GM19240 (cell line): ENCODE measurements around the gene KRTAP1-4.
"Not testable (repeated sequence)": the region's sequence is repeated elsewhere in the genome, so short reads cannot be mapped to it uniquely, and the experiment has no call there.

Experiments used
- DNase-seq: peaks from one replicate; pipeline ENCODE4 v3.0.0; 2011; ENCODE audit warnings: low spot score; ENCODE audit not compliant: insufficient read length

The KRTAP1-4 gene, protein sequence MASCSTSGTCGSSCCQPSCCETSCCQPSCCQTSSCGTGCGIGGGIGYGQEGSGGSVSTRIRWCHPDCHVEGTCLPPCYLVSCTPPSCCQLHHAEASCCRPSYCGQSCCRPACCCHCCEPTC

DNA sequence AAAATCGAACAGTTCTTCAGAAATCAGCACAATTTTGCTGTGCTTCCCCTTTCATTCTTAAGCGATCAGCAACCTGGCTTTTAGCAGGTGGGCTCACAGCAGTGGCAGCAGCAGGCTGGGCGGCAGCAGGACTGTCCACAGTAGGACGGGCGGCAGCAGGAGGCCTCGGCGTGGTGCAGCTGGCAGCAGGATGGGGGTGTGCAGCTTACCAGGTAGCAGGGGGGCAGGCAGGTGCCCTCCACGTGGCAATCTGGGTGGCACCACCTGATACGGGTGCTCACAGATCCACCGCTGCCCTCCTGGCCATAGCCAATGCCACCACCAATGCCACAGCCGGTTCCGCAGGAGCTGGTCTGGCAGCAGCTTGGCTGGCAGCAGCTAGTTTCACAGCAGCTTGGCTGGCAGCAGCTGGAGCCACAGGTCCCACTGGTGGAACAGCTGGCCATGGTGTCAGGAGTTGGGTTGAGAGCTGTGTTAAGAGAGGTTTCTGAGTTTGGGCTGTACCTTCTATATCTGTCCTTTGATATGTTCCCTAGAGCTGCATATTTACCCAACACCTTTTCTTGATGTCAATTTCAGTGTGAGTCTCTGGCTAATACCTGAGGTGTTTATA is at the start of gene KRTAP1-4:
KRTAP1-4 (minus strand) TSS at position 563 of the 613 bp plus-strand sequence; CDS start at position 446, 117 bp downstream.
- no peak for DNase-seq

DNA sequence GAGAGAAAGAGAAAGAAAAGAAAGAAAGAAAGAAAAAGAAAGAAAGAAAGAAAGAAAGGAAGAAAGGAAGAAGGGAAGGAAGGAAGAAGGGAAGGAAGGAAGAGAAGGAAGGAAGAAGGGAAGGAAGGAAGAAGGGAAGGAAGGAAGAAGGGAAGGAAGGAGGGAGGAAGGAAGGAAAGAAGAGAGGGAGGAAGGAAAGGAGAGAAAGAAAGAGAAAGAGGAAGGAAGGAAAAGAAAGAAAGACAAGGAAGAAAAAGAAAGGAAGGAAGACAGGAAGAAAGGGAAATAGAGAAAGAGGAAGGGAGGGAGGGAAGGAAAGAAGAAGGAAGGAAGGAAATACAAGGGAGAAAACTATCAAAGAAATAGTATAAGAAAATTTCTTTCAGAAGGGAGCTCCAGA is 46.8 kb upstream of the KRTAP1-4 start:
- no peak for DNase-seq

DNA sequence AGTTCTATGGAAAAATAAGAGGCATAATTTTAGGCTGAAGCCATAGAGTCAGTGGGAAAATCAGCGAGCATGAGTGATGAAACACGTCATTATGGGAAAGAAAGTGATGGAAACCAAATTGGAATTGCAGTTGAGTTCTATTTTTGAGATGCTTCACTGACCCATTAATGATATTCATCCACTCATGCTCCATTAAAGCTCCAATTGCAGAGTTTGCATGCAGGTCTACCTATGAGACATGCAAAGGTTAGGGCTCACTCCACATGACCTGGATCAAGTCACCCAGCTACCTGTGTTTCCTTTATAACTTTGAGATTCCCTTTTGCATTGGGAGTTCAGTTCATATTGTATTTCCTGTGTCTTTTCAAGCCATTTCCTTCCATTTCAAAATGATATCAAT is 43.7 kb upstream of the KRTAP1-4 start:
- no peak for DNase-seq

DNA sequence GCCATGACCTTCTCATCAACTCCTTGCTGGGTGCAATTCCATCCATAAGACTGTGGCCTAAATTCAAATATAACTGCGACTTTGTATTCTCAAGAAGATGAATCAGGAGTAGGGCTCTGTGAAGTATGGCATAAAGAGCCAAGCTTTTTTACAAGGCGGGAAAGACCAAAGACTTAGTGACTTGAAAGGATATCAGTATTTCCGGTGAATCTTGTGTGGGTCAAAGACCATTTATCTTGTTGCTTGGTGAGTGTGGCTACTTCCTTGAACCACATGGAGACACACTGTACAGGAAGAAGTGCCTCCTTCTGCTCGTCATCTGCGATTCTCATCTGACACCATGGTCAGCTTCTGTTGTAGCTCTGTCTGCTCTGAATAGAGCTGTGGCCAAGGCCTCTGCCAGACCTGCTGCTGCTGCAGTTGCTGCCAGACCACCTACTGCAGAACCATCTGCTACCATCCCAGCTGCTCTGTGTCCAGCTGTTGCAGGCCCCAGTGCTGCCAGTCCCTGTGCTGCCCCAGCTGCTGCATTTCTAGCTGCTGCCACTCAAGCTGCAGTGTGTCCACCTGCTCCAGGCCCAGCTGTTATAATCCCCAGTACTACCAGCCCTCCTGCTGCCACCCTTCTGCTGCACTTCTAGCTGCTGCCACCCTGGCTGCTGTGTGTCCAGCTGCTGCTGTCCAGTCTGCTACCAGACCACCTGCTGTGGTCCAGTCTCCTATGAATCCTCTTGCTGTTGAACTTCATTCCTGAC is 41.8 kb upstream of the KRTAP1-4 start:
- no peak for DNase-seq

DNA sequence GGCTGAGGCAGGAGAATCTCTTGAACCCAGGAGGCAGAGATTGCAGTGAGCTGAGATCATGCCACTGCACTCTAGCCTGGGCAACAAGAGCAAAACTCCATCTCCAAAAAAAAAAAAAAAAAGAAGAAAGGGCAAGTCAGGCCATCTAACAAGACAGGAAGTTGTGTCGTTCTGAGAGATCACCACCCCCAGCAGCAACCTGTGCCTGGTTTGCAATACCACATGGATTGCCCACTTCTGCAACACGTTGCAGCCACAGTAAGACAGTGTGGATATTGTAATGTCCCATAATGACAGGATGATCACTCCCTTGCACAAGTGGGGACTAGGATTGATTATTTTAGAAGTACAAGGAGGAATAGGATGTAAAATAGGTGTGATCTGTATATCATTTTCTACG is 39.0 kb upstream of the KRTAP1-4 start:
- no peak for DNase-seq

DNA sequence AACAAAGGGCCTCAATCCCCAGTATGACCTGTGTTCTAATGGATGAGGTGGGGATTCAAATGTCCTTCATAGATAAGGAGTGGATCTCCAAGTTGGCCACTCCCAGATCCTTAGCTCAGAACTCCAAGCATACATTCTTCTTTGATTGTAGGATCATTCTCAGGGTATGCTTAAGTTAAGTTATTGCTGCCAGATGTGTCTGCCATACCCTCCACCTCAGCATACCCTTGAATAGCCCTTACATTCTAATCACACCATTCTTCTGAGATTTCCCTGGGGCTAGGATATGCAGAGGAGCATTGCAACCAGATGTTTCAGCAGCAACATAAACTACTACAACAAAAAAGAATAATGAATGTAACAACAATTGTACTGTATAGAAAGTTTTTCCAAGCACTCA is 37.3 kb upstream of the KRTAP1-4 start:
- DNase-seq = no peak

DNA sequence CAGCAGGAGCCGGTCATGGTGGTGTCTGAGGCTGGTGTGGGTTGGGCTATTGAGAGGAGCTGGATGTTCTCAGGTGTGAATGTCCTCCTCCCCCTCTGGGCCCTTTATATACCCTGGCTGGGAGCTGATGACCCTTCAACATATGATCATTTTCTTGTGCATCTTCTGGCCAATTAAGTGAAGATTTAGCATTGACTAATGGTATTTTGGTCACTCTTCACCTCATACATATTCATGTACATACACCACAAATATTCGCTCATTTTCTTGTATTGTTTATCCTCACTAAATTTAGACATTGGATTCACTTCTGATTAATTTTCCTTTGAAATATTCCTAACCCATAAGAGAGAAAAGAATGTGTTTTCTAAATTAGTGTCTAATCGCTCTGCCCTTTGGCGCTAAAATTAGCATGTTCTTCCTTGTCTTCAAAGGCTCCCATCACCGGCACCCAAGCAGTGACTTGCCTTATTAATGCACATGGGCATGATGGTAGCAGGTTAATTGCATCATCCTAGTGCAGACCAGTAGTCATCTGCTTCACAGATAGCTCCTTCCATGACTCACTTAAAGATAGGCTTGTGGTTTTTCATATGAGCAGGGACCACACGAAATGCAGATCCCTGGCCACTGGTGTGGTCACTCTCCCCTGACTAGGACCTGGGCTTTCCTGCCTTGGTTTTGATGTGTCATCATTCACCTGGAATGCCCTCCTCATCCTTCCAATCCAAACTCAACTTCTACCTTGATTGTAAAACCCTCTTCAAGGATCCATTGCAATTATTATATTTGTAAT is 36.0 kb upstream of the KRTAP1-4 start, which contains the start of gene KRTAP2-4:
KRTAP2-4 (minus strand) TSS at position 51 of the 796 bp plus-strand sequence; CDS start at position 17, 34 bp downstream.
- no peak for DNase-seq

DNA sequence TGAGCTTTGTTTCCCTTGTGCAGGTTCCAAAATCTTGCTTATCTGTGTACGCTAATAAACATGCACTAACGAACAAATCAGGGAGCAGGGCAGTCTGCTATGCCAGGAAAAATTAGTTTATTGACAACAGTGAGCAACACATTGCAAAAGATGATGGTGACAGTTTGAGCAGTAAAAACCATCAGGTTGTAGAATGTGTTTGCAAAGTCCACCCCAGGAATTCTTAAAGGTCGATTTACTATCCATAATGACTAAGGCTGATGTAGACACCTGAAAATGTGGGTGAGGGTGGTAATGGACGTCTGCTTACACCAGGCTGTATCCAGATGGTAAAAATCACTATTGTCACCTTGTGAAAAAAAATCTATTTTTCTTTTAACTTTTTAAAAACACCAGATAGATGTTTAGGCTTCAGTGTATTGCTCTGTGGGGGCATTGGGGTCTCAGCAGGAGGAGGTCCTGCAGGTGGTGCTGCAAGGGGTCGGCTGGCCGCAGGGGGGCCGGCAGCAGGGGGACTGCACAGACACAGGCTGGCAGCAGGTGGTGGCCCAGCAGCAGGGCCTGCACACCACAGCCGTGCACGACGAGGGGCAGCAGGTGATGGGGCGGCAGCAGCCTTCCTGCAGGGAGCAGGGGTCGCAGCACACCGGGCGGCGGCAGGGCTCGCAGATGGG is 35.2 kb upstream of the KRTAP1-4 start:
- DNase-seq = not testable (repeated sequence)

DNA sequence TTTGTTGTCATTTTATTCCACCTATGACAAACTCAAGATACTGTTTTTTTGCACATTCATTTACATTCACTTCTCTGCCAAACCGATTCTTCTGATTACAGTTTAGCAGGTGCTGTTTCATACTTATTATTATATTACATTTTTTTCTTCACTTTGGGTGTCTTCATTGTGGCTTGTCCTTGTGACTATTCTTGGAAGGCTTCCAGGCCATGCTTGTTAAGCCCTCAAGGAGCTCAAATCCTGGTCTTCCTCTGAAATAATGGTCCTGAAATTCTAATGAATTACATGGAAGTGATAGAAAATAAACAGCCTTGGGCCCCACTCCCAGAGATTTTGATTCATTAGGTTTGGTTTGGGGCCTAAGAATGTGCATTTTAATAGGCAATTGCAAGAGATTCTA is 34.3 kb upstream of the KRTAP1-4 start:
- no peak for DNase-seq

DNA sequence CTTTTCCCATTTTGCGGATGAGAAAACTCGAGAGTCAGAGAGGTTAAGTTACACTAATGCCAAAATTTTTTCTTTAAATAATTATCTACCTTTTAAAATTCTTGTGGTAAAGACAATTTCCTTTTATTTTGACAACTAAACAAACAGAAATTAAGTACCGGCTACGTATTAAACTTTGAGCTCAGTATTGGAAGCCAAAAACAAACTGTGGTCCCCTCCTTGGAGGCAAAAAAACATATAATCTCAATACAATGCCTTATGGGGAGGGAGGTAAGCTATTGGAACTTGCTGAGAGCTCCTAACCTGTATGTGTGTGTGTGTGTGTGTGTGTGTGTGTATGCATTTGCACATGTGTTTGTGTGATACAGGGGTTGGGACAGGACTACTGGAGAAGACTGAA is 33.5 kb upstream of the KRTAP1-4 start:
- DNase-seq = no peak

DNA sequence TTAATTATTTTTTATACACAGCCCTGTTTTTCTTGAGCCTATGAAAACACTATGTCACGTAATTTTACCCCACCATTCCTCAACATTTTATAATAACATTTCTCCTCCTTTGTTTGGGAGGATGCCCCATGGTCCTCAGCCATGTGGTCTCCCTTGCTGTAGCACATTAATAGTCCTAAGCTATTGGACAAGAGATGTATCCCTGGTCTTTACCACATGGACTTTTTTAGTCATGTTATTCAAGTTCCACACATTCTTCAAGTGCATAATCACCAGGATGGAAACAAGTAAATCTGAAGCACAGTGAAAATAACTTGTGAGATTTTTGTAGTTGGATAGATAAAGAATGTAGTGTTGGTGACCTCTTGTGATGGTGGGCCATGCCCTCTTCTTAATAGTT is 32.0 kb upstream of the KRTAP1-4 start:
- no peak for DNase-seq

DNA sequence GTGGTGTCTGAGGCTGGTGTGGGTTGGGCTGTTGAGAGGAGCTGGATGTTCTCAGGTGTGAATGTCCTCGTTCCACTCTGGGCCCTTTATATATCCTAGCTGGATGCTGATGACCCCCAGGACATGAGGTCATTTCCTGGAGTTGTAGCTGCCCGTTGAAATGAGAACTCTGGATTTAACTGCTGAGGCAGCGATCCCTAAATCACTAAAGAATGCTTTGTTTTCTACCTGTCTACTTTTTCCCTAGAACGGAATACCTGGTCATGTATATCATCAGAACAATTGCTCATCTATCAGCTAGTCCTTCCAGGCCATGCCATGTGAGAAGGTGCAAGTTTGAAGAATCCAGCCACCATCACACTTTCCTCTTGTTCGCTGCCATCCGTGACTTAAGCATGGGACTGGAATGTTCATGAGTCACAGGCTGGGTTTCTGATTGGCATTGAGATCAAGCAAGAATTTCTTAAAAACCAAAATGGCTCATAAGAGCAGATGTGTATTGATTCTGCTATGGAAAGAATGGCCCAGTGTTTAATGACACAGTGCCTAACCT is 30.1 kb upstream of the KRTAP1-4 start, which contains the start of gene KRTAP2-3:
KRTAP2-3 (minus strand) TSS at position 63 of the 553 bp plus-strand sequence. CDS start 64 bp downstream, outside the sequence.
- DNase-seq = no peak

DNA sequence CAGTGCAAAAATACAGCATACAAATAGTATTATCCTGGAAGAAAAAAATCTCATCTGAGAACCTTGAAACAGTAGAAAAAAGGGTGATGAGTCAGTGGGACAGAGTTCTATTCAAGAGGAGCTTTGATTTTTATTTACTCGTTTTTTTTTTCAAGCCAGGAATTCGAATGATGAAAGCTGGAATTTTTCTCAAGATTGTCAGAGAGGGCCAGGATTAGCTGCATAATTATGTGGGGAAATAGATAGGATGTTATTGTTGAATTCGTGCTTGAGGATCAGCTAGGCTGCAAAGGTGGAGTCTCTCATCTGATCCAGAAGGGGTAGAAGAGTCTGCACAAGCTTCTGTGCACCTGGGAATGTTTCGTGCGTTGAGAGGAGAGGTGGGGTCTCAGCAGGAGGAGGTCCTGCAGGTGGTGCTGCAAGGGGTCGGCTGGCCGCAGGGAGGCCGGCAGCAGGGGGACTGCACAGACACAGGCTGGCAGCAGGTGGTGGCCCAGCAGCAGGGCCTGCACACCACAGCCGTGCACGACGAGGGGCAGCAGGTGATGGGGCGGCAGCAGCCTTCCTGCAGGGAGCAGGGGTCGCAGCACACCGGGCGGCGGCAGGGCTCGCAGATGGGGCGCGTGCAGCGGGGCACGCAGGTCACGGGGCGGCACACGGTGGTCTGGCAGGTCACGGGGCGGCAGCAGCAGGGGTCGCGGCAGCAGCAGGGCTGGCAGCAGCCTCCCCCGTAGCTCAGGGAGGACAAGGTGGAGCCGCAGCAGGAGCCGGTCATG is 29.5 kb upstream of the KRTAP1-4 start:
- DNase-seq = not testable (repeated sequence)

DNA sequence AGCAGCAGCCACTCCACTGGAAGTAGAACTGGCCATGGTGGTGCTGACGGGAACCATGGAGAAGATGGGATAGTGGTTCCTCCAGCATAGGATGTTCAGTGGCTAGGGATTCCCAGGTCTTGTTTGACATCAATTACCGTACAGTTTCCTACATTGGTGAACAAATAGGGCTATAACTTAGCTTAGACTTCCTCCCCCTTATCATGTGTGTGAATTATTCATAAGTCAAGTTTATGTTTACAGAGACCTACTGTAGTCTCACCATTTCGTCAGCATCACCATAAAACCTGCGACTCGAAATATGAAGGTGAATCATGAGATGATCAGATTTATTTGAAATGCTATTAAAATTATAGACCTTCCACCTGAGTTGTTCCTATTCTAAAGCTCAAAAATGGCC is 28.7 kb upstream of the KRTAP1-4 start:
- DNase-seq = no peak

DNA sequence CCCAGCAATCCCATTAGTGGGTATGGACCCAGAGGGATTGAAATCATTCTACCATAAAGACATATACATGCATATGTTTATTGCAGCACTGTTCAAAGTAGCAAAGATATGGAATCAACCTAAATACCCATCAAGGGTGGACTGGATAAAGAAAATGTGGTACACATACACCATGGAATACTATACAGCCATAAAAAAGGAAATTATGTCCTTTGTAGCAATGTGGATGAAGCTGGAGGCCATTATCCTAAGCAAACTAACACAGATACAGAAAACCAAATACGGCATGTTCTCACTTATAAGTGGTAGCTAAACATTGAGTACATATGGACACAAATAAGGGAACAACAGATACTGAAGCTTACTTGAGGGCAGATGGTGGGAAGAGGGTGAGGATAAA is 27.6 kb upstream of the KRTAP1-4 start:
- DNase-seq = no peak

DNA sequence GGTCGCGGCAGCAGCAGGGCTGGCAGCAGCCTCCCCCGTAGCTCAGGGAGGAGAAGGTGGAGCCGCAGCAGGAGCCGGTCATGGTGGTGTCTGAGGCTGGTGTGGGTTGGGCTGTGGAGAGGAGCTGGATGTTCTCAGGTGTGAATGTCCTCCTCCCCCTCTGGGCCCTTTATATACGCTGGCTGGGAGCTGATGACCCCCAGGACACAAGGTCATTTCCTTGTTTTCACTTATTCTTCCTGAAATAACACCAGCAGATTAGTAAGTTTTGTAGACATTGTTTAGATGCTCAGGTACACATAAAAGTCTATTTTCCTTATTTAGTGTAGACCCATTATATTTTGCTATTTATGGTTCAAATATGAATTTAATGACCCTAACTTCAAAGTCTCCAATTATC is 25.1 kb upstream of the KRTAP1-4 start, which contains the start of gene KRTAP2-2:
KRTAP2-2 (minus strand) TSS at position 101 of the 400 bp plus-strand sequence; CDS start at position 82, 19 bp downstream.
- DNase-seq = not testable (repeated sequence)

DNA sequence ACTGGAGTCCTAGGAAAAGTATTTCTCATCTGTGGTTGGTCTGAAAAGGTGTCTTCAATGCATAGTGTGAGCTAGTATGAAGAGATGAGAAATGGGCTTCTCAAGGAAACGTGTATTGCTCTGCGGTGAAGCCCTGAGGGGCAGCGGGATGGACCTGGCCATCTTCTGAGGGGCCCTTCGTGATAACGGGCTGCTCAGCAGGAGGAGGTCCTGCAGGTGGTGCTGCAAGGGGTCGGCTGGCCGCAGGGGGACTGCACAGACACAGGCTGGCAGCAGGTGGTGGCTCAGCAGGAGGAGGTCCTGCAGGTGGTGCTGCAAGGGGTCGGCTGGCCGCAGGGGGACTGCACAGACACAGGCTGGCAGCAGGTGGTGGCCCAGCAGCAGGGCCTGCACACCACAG is 24.6 kb upstream of the KRTAP1-4 start:
- DNase-seq = not testable (repeated sequence)

DNA sequence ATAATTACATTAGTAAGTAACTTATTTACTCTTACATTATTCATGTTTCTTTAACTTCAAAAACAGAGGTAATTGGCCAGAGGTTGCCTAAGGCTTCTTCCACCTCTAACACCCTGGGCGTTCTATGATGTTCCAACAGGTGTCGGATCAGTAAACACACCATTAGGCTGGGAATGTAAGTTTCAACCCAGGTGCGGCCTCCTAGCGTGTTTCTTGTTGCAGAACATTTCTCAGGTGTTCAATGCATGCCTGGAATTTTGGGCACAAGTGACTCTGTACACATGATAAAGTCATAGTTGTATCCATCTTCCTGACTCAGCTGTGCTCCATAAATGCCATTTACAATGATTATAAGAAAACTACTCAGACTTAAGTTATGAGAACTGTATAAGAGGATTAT is 24.0 kb upstream of the KRTAP1-4 start:
- no peak for DNase-seq

DNA sequence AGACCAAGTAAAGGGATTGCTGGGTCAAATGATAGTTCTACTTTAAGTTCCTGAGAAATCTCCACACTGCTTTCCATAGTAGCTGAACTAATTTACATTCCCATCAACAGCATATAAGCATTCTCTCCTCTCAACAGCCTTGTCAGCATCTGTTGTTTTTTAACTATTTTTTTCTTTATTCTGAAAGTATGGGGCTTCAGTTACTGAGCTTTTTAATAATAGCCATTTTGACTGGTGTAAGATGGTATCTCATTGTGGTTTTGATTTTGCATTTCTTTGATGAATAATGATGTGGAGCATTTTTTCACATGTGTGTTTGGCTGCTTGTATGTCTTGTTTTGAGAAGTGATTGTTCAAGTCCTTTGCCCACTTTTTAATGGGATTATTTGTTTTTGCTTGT is 22.6 kb upstream of the KRTAP1-4 start:
- DNase-seq = no peak

DNA sequence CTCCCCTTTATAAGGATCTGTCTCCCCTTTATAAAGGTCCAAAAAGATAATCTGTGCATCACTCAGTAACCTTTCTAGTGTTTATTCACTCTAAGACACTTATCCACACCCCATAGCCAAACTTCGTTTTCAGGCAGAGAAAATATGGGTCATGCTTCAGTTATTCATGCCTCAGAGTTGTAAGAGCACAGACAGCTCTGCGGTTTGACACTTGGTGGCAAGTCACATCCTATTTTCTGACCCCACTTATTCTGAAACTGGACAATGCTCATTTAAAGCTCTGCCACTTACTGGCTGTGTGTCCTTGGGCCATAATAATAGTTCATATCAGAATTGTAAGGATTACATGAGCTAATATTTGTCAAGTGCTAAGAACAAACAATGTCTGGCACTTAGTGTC is 19.1 kb upstream of the KRTAP1-4 start:
- no peak for DNase-seq
